ENCODE measurements around the gene B3GALT4.

- no peak for TF ChIP-seq CTCF (IDR thresholded peaks at IDR 0.05)
- no peak for TF ChIP-seq POLR2A (IDR thresholded peaks at IDR 0.05)
Measured at GRCh38 chr6:33288141-33288920, 11.4 kb downstream of the B3GALT4 start.
